Measurements from ENCODE around the gene OR2A5.

- TF ChIP-seq CTCF (IDR thresholded peaks at IDR 0.05; ENCODE audit: insufficient read depth, low read length) (no peak), GABPA (IDR thresholded peaks at IDR 0.05; ENCODE audit: low read depth) (no peak), POLR2AphosphoS5 (IDR thresholded peaks at IDR 0.05; ENCODE audit: low read depth) (no peak), REST (IDR thresholded peaks at IDR 0.05; ENCODE audit: insufficient replicate concordance, low read depth) (no peak)
Measured at GRCh38 chr7:144019457-144019856, 29.3 kb upstream of the OR2A5 start.

Measured in HL-60 (cell line).